CD4-positive, alpha-beta memory T cell (primary cell): ENCODE measurements around the gene CMTM6. TPM values are rescaled to one million over a fixed set of nuclear protein-coding genes. Genes with fewer than 3 reads are reported as not detected.

Experiments used
- CTCF ChIA-PET: fragments of 350-600 bp; sonication (Branson Sonifier 250); formaldehyde crosslinking; loops from one replicate; lab custom pipeline; 2021; ENCODE audit warnings: inconsistent platforms; ENCODE audit not compliant: partially characterized antibody; lab: Charles Lee
- POLR2A ChIA-PET: fragments of 350-600 bp; sonication (Branson Sonifier 250); formaldehyde crosslinking; loops from one replicate; lab custom pipeline; 2021; ENCODE audit not compliant: partially characterized antibody; lab: Charles Lee
- DNase-seq, 5 donors: peaks; one replicate each; pipeline versions ENCODE4 v3.0.0 to v3.0.0-alpha.2; 2020 to 2022; ENCODE audit warnings: mixed read lengths in 1 of 5
- H3K27ac ChIP-seq: one replicate; pipeline ENCODE4 v1.7.0; 2013; ENCODE audit warnings: low read depth, low read length
- H3K27me3 ChIP-seq: 2 replicates; pipeline ENCODE4 v1.7.0; 2013; ENCODE audit warnings: mild to moderate bottlenecking, low read length, moderate library complexity; ENCODE audit not compliant: insufficient read depth
- H3K36me3 ChIP-seq: 2 replicates; pipeline ENCODE4 v1.7.0; 2013; ENCODE audit warnings: mild to moderate bottlenecking, low read length, moderate library complexity; ENCODE audit not compliant: insufficient read depth
- H3K4me1 ChIP-seq: 2 replicates; pipeline ENCODE4 v1.7.0; 2013; ENCODE audit warnings: mild to moderate bottlenecking, low read length, moderate library complexity; ENCODE audit not compliant: insufficient read depth
- H3K4me3 ChIP-seq, 2 donors: one replicate each; pipeline ENCODE4 v1.7.0; 2013; ENCODE audit warnings: low read length in 2 of 2, mild to moderate bottlenecking in 1 of 2
- H3K9me3 ChIP-seq, 2 donors: one replicate each; pipeline ENCODE4 v1.7.0; 2013; ENCODE audit warnings: low read length in 2 of 2, control low read depth in 1 of 2; ENCODE audit not compliant: control insufficient read depth in 1 of 2
- H3K27ac Mint-ChIP-seq, 7 donors: one replicate each; pipeline ENCODE4 v1.8.0; 2020 to 2021; ENCODE audit warnings: mixed read lengths in 7 of 7, mild to moderate bottlenecking in 6 of 7, inconsistent platforms in 3 of 7, moderate library complexity in 3 of 7
- H3K27me3 Mint-ChIP-seq, 2 donors: one replicate each; pipeline ENCODE4 v1.8.0; 2020 to 2021; ENCODE audit warnings: mixed read lengths in 2 of 2
- H3K36me3 Mint-ChIP-seq, 2 donors: one replicate each; pipeline ENCODE4 v1.8.0; 2020 to 2021; ENCODE audit warnings: mixed read lengths in 2 of 2, inconsistent platforms in 1 of 2, mild to moderate bottlenecking in 1 of 2
- H3K4me1 Mint-ChIP-seq, 4 donors: one replicate each; pipeline ENCODE4 v1.8.0; 2020 to 2021; ENCODE audit warnings: mixed read lengths in 4 of 4, mild to moderate bottlenecking in 1 of 4
- H3K4me3 Mint-ChIP-seq, 8 donors: one replicate each; pipeline ENCODE4 v1.8.0; 2020 to 2021; ENCODE audit warnings: mixed read lengths in 8 of 8, mild to moderate bottlenecking in 7 of 8, moderate library complexity in 6 of 8, inconsistent platforms in 3 of 8
- H3K9me3 Mint-ChIP-seq, 8 donors: one replicate each; pipeline ENCODE4 v1.8.0; 2020 to 2021; ENCODE audit warnings: mixed read lengths in 8 of 8, mild to moderate bottlenecking in 5 of 8, inconsistent platforms in 3 of 8, moderate library complexity in 1 of 8
- intact Hi-C: fragments of 100-400 bp; cut with micrococcal nuclease; formaldehyde crosslinking; loops from one replicate; pipeline ENCODE4 v1.15.1; 2023
- polyA plus RNA-seq, 2 donors: library from polyadenylated mRNA; unstranded; fragments of 300-500 nt; fragmentation: Illumina TruSeq; gene quantifications; one replicate each; pipeline ENCODE4 v1.2.3, GENCODE V29; 2021
- total RNA-seq, 2 experiments: library from RNA; stranded (reverse); gene quantifications; one replicate each; pipeline ENCODE4 v1.2.3, GENCODE V29; 2021

Gene CMTM6
- total and polyA plus RNA-seq, 4 experiments from 2014 or later, result 30.3 to 230 (median 62.2) TPM

DNA sequence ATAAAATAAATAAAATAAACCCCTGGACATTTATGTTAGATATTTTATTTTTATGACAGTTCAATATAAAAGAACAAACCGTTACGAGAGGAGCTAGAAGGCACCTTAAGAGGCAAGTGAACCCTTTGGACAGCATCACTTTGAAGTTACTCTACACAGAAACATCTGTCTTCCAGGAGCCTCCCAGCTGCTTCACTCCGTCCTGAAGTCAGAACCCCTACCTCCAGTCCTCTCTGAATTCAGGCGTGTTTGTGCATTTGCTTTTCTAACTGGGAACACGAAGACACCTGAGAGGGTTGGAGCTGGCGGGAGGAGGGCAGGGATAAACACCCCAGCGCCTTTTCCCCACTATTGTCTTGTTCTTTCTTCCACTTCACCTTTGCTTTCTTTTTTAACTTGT, 64.8 kb downstream of the CMTM6 start:
- peaks cover 14 to 20% of the 10 kb centered on the region in 2 donors for H3K36me3 Mint-ChIP-seq
- H3K9me3 Mint-ChIP-seq, result no peaks in the 10 kb centered on the region
- Histone ChIP-seq H3K4me3 (no peak overlapping the region), H3K36me3 (no peaks in the 10 kb centered on the region), H3K27me3 (no peaks in the 10 kb centered on the region), H3K4me1 (peaks cover 79% of the 10 kb centered on the region), H3K9me3 (no peaks in the 10 kb centered on the region), H3K27ac (no peak overlapping the region)
- CTCF ChIA-PET, result interaction anchor here (0.8 to 1.6 kb wide), 6 partner anchors 12 to 43 kb away, joined by 3 to 5 read pairs (median 4); no protein-coding TSS in a partner anchor
- no peaks in the 10 kb centered on the region for H3K27me3 Mint-ChIP-seq
- H3K27ac Mint-ChIP-seq, result peak overlapping the region in 6 of 7 donors; percentile 68 to 93 (median 84)
- intact Hi-C loops, result no loop called here
- POLR2A ChIA-PET, result interaction anchor here (0.7 to 20.1 kb wide), 7 partner anchors 11 to 38 kb away, joined by 3 to 415 read pairs (median 9); no protein-coding TSS in a partner anchor
- DNase-seq, result peak in 1 of 5 donors; percentile 31
- H3K4me1 Mint-ChIP-seq, result peaks cover 54 to 91% (median 65%) of the 10 kb centered on the region in 4 donors
- H3K4me3 Mint-ChIP-seq, result peak overlapping the region in 4 of 8 donors; percentile 3 to 65 (median 19)

DNA sequence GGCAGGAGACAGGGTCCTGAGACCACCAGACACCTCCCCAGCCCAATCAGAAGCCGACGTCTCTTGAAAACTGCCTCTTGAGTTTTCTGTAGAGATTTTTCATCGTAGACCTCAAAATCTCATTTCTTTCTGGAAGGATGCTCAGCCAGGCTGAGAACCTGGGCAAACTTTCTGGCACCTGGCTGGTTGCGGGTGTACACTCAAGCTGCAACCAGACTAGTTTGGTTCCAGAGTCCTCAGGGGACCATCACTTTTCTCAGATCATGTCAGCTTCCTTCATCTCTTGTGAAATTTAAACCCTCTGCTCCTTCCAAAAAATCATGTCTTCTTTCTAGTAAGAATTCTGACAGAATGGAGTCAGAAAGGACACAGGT, 65.8 kb downstream of the CMTM6 start:
- no peak for DNase-seq
- no peaks in the 10 kb centered on the region for H3K9me3 ChIP-seq
- CTCF ChIA-PET, result interaction anchor here (5.5 kb wide), 1 partner anchor 31 kb away, joined by 27 read pairs; no protein-coding TSS in a partner anchor
- peaks cover 5 to 13% of the 10 kb centered on the region in 2 donors for H3K36me3 Mint-ChIP-seq
- intact Hi-C loops, result no loop called here
- peak overlapping the region; percentile 35 for H3K27ac ChIP-seq
- no peak overlapping the region for H3K4me3 ChIP-seq
- POLR2A ChIA-PET, result interaction anchor here (20.1 kb wide), 1 partner anchor 18 kb away, joined by 415 read pairs; no protein-coding TSS in a partner anchor
- H3K27me3 Mint-ChIP-seq, result no peaks in the 10 kb centered on the region
- H3K9me3 Mint-ChIP-seq, result no peaks in the 10 kb centered on the region
- H3K36me3 ChIP-seq, result no peaks in the 10 kb centered on the region
- H3K4me1 Mint-ChIP-seq, result peaks cover 57 to 91% (median 69%) of the 10 kb centered on the region in 4 donors
- H3K27me3 ChIP-seq, result no peaks in the 10 kb centered on the region
- peak overlapping the region; percentile 37 to 93 (median 81) for H3K27ac Mint-ChIP-seq
- peak overlapping the region in 6 of 8 donors; percentile 2 to 54 (median 30) for H3K4me3 Mint-ChIP-seq
- H3K4me1 ChIP-seq, result peaks cover 89% of the 10 kb centered on the region

DNA sequence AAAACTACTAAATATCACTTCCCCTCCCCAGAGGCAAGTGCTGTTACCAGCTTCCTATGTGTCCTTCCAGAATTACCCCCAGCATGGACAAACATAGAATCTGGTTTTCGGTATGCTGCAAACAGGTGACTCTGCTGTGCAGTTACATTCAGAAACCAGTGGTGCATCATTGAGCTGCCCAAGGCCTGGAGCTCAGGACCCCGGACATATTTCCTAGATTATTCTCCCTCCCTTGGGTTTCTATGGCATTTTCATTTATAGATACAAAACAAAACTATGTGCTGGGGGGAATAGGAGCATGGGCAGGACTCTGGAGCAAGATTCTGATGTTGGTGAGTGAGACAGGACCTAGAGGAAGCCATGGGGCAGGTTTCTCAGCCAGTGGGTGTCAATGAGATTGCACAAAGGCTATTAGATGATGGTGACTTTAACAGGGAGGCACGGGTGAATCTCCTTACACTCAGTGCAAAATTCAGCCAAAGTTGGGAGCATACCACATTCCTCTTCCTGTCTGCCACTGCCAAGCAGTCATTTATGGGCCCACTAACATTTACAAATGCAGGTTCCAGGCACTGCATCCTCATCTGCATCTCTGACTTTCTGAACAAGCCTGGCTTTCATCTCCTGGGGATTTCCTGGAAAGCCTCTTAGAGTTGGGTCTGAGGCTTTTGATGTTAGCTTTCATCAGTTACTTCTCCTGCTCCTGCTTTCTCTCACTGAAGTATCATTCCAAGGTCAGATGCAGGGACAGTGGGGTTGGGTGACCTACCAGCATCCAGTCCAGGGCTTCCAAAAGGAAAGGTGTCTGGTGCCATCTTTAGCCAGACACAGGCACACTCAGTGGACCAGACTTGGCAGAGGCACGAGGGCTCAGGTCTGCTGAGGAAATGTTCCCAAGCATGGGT, 66.5 kb downstream of the CMTM6 start:
- peak in 1 of 5 donors; percentile 32 for DNase-seq
- peaks cover 52 to 91% (median 70%) of the 10 kb centered on the region in 4 donors for H3K4me1 Mint-ChIP-seq
- POLR2A ChIA-PET, result interaction anchor here (1.8 to 20.1 kb wide), 2 partner anchors 18 to 22 kb away, joined by 7 to 415 read pairs; no protein-coding TSS in a partner anchor

DNA sequence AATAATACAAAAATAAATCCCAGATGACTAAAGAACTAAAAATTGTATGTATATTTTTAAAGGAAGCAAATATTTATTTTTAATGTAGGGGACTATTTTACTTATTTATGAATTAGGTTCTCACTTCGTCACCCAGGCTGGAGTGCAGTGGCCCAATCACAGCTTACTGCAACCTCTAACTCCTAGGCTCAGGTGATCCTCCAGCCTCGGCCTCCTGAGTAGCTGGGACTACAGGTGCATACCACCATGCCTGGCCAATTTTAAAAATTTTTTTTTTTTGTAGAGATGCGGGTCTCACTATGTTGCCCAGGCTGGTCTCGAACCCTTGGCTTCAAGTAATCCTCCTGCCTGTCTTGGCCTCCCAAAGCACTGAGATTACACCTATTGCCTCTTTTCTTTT, 68.4 kb downstream of the CMTM6 start:
- peaks cover 94% of the 10 kb centered on the region for H3K4me1 ChIP-seq
- no peaks in the 10 kb centered on the region for H3K9me3 ChIP-seq
- Mint-ChIP-seq H3K4me1 (peaks cover 58 to 92% (median 74%) of the 10 kb centered on the region in 4 donors), H3K27me3 (no peaks in the 10 kb centered on the region), H3K9me3 (no peaks in the 10 kb centered on the region), H3K36me3 (peaks cover 0 to 7% of the 10 kb centered on the region in 2 donors), H3K27ac (peak overlapping the region in 3 of 7 donors; percentile 90 to 99 (median 98)), H3K4me3 (no peak overlapping the region)
- H3K27ac ChIP-seq, result no peak overlapping the region
- intact Hi-C loops, result no loop called here
- POLR2A ChIA-PET, result interaction anchor here (1.4 to 20.1 kb wide), 7 partner anchors 8 to 42 kb away, joined by 3 to 415 read pairs (median 29); partner anchors contain the start of gene CMTM7
- no peaks in the 10 kb centered on the region for H3K36me3 ChIP-seq
- DNase-seq, result no peak
- CTCF ChIA-PET, result interaction anchor here (1.3 to 5.5 kb wide), 7 partner anchors 8 to 62 kb away, joined by 3 to 27 read pairs (median 5); no protein-coding TSS in a partner anchor
- no peak overlapping the region for H3K4me3 ChIP-seq
- H3K27me3 ChIP-seq, result no peaks in the 10 kb centered on the region

More for the DNA sequence above, 66.5 kb downstream of the CMTM6 start:
- no peaks in the 10 kb centered on the region for H3K9me3 ChIP-seq
- Mint-ChIP-seq H3K27me3 (no peaks in the 10 kb centered on the region), H3K27ac (peak overlapping the region; percentile 81 to 93 (median 85)), H3K9me3 (no peaks in the 10 kb centered on the region), H3K36me3 (peaks cover 0 to 9% of the 10 kb centered on the region in 2 donors), H3K4me3 (peak overlapping the region in 6 of 8 donors; percentile 31 to 79 (median 57))
- intact Hi-C loops, result no loop called here
- CTCF ChIA-PET, result interaction anchor here (1.1 to 5.5 kb wide), 3 partner anchors 14 to 66 kb away, joined by 3 to 27 read pairs (median 4); partner anchors contain the start of gene CMTM6
- H3K4me1 ChIP-seq, result peaks cover 94% of the 10 kb centered on the region
- peak overlapping the region; percentile 35 for H3K27ac ChIP-seq
- H3K27me3 ChIP-seq, result no peaks in the 10 kb centered on the region
- no peaks in the 10 kb centered on the region for H3K36me3 ChIP-seq
- H3K4me3 ChIP-seq, result no peak overlapping the region

DNA sequence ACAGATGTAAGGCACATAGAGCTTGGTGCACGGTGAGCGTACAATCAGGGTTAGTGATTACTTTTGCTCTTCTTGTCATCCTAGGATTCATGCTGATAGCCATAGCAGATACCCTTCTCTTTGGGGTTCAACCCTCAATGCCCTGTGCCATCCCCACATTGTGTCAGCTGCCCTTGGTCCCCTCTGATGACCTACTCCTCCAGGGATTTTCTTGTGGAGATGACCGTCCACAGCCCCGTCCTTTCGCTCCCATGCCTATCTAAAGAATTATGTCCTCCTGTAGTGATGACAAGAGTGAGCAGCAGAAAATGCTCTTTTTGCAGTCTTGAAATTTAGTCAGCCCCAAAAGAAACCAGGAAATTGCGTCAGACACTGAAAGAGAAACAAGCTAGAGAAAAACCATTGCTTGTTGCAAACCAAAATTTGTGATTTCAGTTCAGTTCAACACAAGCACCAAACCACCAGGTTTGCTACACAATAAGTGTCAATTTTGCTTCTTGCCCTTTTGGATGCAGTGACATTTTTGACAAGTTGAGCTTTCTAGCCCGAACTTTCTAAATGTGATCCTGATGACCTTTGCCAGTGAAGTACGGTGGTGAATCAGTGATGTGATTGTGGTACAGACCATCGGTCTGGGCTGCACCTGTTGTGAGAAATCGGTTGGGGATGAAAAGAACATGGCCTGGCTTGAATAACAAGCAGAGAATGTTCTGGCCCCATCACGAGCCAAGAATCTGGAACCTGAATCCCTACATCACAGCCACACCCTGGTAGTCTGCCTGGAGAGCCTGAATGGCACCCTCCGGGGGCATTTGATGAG, 69.7 kb downstream of the CMTM6 start:
- Mint-ChIP-seq H3K36me3 (peaks cover 0 to 3% of the 10 kb centered on the region in 2 donors), H3K4me1 (peaks cover 56 to 92% (median 74%) of the 10 kb centered on the region in 4 donors), H3K9me3 (no peaks in the 10 kb centered on the region), H3K4me3 (peak overlapping the region; percentile 67 to 89 (median 82)), H3K27ac (peak overlapping the region; percentile 90 to 99 (median 98)), H3K27me3 (no peaks in the 10 kb centered on the region)
- H3K4me3 ChIP-seq, result peak overlapping the region; percentile 4 to 23
- H3K36me3 ChIP-seq, result no peaks in the 10 kb centered on the region
- H3K9me3 ChIP-seq, result no peaks in the 10 kb centered on the region
- intact Hi-C loops, result loop anchor here (1.0 to 2.0 kb wide), 3 partner anchors 8 to 25 kb away; no protein-coding TSS in a partner anchor
- ChIA-PET POLR2A (interaction anchor here (0.8 to 20.1 kb wide), 15 partner anchors 10 to 61 kb away, joined by 3 to 415 read pairs (median 7); partner anchors contain the start of gene CMTM7), CTCF (interaction anchor here (1.0 to 5.5 kb wide), 15 partner anchors 9 to 63 kb away, joined by 3 to 27 read pairs (median 5); no protein-coding TSS in a partner anchor)
- peak in 4 of 5 donors; percentile 64 to 70 (median 68) for DNase-seq
- H3K4me1 ChIP-seq, result peaks cover 93% of the 10 kb centered on the region
- peak overlapping the region; percentile 74 for H3K27ac ChIP-seq
- H3K27me3 ChIP-seq, result no peaks in the 10 kb centered on the region

DNA sequence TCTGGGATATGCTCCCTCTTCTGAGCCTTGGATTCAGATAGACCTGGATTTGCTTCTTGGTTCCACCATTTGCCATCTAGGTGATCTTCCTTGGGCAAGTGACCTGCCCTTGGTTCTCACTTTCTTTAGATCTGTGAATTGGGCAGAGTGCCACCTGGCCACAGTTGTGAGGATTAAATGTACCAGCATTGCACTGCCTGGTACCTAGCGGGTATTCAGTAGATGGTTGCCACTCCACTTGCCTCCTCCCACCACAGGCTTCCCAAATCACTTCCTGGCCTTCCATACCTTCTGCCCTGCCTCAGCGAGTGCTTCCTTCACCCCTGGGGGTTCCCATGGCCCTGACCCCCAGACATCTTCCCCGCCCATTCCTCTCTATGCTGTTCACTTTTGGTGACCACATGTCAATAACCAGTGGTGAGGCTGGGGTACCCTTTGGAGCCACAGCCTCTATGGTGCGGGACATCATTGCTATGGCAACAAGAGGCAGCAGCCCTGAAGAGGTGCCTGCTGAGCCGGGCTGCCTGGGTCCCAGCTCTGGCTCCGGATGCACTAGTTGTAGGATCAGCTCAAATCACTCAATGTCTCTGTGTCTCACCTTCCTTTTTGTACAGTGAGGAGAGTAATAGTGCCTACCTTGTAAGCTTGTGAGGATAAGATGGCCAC, 70.5 kb downstream of the CMTM6 start:
- H3K4me1 Mint-ChIP-seq, result peaks cover 62 to 92% (median 79%) of the 10 kb centered on the region in 4 donors
- no peaks in the 10 kb centered on the region for H3K27me3 Mint-ChIP-seq
- no peaks in the 10 kb centered on the region for H3K36me3 ChIP-seq
- H3K36me3 Mint-ChIP-seq, result peaks cover 0 to 3% of the 10 kb centered on the region in 2 donors
- peak overlapping the region; percentile 74 for H3K27ac ChIP-seq
- peaks cover 95% of the 10 kb centered on the region for H3K4me1 ChIP-seq
- ChIA-PET POLR2A (interaction anchor here (1.0 to 20.1 kb wide), 13 partner anchors 10 to 40 kb away, joined by 3 to 415 read pairs (median 7); partner anchors contain the start of gene CMTM7), CTCF (interaction anchor here (0.5 to 5.5 kb wide), 14 partner anchors 9 to 57 kb away, joined by 3 to 27 read pairs (median 4); no protein-coding TSS in a partner anchor)
- peak in 2 of 5 donors; percentile 20 to 22 for DNase-seq
- H3K9me3 ChIP-seq, result no peaks in the 10 kb centered on the region
- intact Hi-C loops, result loop anchor here (2.0 kb wide), 1 partner anchor 17 kb away; no protein-coding TSS in a partner anchor
- H3K27me3 ChIP-seq, result no peaks in the 10 kb centered on the region
- no peaks in the 10 kb centered on the region for H3K9me3 Mint-ChIP-seq
- peak overlapping the region in 1 of 2 donors; percentile 23 for H3K4me3 ChIP-seq
- peak overlapping the region; percentile 90 to 99 (median 98) for H3K27ac Mint-ChIP-seq
- H3K4me3 Mint-ChIP-seq, result peak overlapping the region; percentile 67 to 89 (median 82)
